Measurements from ENCODE around the gene PLAC8. TPM values are rescaled to one million over a fixed set of nuclear protein-coding genes. Genes with fewer than 3 reads are reported as not detected.
A peak's percentile ranks its signal among the peaks of the same experiment; 100 is the strongest.
"Not testable (repeated sequence)": the region's sequence is repeated elsewhere in the genome, so short reads cannot be mapped to it uniquely, and the experiment has no call there.

The PLAC8 gene
- total RNA-seq, 1 donor from 2014 or later, result 0.34 TPM

GRCh38 chr4:83112231-83112630 is 2.3 kb downstream of the PLAC8 start:
- DNase-seq, result no peak

- not testable (repeated sequence) for DNase-seq
These were observed 2.8 kb downstream of the PLAC8 start for GRCh38 chr4:83111751-83112141.

GRCh38 chr4:83110970-83111750 is 3.4 kb downstream of the PLAC8 start:
- DNase-seq, result no peak

- DNase-seq, result peak; percentile 90
These were observed 4.1 kb downstream of the PLAC8 start for GRCh38 chr4:83110223-83110945.

GRCh38 chr4:83109480-83110222 is 4.9 kb downstream of the PLAC8 start:
- peak; percentile 57 for DNase-seq

GRCh38 chr4:83108101-83108861 is 6.2 kb downstream of the PLAC8 start:
- DNase-seq, result no peak

- DNase-seq, result no peak
These were observed 6.9 kb downstream of the PLAC8 start for GRCh38 chr4:83107631-83108030.

GRCh38 chr4:83104991-83105390 is 9.5 kb downstream of the PLAC8 start:
- DNase-seq, result no peak

- DNase-seq, result no peak
These were observed 18.1 kb downstream of the PLAC8 start for GRCh38 chr4:83096397-83096796.

- no peak for DNase-seq
These were observed 21.4 kb downstream of the PLAC8 start for GRCh38 chr4:83093060-83093640.

GRCh38 chr4:83089410-83090157 is 24.9 kb downstream of the PLAC8 start:
- no peak for DNase-seq

GRCh38 chr4:83084956-83085355 is 29.6 kb downstream of the PLAC8 start:
- DNase-seq, result not testable (repeated sequence)

GRCh38 chr4:83083925-83084475 is 30.5 kb downstream of the PLAC8 start:
- DNase-seq, result peak; percentile 34

GRCh38 chr4:83082777-83083176 is 31.8 kb downstream of the PLAC8 start:
- DNase-seq, result peak; percentile 19

GRCh38 chr4:83080561-83080960 is 34.0 kb downstream of the PLAC8 start:
- no peak for DNase-seq

GRCh38 chr4:83075311-83076095 is 39.0 kb downstream of the PLAC8 start:
- peak; percentile 64 for DNase-seq

GRCh38 chr4:83074783-83075182 is 39.7 kb downstream of the PLAC8 start:
- not testable (repeated sequence) for DNase-seq

GRCh38 chr4:83074086-83074704 is 40.3 kb downstream of the PLAC8 start:
- peak; percentile 92 for DNase-seq

- DNase-seq, result peak; percentile 55
These were observed 43.4 kb downstream of the PLAC8 start for GRCh38 chr4:83071116-83071515.

Measured in dermis blood vessel endothelial cell (primary cell).